RKO (cell line): ENCODE data around the gene CCT8L2.
"Not testable (repeated sequence)": the region's sequence is repeated elsewhere in the genome, so short reads cannot be mapped to it uniquely, and the experiment has no call there.

Experiments used
- DNase-seq: peaks from one replicate; pipeline ENCODE4 v3.0.0-alpha.2; 2016; ENCODE audit warnings: low spot score

CCT8L2 gene

DNA sequence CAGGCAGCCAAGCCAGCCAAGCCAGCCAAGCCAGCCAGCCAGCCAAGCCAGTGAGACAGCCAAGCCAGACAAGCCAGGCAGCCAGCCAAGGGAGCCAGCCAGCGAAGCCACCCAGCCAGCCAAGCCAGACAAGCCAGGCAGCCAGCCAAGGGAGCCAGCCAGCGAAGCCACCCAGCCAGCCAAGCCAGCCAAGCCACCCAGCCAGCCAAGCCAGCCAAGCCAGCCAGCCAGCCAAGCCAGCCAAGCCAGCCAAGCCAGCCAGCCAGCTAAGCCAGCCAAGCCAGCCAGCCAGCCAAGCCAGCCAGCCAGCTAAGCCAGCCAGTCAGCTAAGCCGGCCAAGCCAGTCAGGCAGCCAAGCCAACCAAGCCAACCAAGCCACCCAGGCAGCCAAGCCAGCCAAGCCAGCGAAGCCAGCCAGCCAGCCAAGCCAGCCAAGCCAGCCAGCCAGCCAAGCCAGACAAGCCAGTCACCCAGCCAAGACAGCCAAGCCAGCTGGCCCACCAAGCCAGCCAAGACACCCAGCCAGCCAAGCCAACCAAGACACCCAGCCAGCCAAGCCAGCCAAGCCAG, 34.1 kb downstream of the CCT8L2 start:
- DNase-seq, result not testable (repeated sequence)

DNA sequence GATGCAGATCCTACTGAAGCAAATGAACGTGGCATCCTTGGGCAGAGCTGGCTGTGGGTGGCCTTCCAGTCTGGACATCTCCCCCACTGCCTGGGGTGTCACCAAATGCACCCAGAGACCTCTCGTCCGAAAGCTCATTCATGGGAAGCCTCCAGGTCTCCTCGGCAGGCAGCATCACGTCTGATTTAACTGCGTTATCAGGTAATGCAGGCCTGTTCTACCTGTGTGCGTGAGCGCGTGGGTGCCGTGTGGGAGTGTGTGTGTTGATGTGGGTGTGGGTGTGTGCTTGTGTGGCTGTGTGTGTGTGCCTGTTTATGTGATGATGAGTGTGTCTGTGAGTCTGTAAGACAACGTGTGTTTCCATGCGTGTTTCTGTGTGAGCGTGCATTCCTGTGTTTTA, 35.1 kb downstream of the CCT8L2 start:
- DNase-seq, result not testable (repeated sequence)

DNA sequence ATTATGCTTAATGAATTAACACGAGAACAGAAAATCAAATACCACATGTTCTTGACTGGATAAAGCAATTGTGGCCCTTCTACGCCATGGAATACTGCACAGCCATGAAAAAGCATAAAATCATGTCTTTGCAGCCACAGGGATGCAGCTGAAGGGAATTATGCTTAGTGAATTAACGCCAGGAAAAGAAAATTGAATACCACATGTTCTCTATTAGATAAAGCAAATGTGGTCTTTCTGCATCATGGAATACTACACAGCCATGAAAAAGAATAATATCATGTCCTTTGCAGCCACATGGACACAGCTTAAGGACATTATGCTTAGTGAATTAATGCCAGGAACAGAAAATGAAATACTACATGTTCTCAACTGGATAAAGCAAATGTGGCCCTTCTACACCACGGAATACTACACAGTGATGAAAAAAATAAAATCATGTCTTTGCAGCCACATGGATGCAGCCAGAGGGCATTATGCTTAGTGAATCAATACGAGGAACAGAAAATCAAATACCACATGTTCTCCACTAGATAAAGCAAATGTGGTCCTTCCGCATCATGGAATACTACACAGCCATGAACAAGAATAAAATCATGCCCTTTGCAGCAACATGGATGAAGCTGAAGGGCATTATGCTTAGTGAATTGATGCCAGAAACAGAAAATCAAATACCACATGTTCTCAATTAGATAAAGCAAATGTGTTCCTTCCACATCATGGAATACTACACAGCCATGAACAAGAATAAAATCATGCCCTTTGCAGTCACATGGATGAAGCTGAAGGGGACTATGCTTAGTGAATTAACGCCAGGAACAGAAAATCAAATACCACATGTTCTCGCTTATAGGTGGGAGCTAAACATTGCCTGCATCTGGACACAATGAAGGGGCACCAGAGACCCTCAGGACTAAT, 37.3 kb downstream of the CCT8L2 start:
- DNase-seq, result not testable (repeated sequence)

DNA sequence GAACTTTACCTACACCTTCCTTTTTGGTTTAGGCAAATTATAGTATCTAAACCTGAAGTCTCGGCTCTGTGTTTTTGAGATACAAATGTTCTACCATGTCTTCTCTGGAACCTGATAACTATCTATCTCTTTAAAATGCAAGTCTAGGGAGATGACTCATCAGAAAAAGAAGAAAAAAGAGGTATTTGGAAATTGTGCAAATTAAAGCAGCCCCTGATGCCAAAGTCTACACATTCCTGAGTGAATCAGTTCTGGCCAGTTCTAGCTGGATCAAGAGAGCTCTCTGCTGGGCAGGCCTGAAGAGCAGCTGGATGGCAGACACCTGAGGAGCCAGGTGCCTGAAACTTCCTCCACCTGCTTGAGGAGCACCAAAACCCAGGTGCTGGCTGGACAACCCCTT, 49.3 kb downstream of the CCT8L2 start:
- DNase-seq, result not testable (repeated sequence)
